ENCODE data around the gene PABPC4L. TPM values are rescaled to one million over a fixed set of nuclear protein-coding genes. Genes with fewer than 3 reads are reported as not detected.
"Not testable (repeated sequence)": the region's sequence is repeated elsewhere in the genome, so short reads cannot be mapped to it uniquely, and the experiment has no call there.

PABPC4L gene
- polyA plus RNA-seq (ENCODE audit: insufficient read length): 7.5 TPM

DNA sequence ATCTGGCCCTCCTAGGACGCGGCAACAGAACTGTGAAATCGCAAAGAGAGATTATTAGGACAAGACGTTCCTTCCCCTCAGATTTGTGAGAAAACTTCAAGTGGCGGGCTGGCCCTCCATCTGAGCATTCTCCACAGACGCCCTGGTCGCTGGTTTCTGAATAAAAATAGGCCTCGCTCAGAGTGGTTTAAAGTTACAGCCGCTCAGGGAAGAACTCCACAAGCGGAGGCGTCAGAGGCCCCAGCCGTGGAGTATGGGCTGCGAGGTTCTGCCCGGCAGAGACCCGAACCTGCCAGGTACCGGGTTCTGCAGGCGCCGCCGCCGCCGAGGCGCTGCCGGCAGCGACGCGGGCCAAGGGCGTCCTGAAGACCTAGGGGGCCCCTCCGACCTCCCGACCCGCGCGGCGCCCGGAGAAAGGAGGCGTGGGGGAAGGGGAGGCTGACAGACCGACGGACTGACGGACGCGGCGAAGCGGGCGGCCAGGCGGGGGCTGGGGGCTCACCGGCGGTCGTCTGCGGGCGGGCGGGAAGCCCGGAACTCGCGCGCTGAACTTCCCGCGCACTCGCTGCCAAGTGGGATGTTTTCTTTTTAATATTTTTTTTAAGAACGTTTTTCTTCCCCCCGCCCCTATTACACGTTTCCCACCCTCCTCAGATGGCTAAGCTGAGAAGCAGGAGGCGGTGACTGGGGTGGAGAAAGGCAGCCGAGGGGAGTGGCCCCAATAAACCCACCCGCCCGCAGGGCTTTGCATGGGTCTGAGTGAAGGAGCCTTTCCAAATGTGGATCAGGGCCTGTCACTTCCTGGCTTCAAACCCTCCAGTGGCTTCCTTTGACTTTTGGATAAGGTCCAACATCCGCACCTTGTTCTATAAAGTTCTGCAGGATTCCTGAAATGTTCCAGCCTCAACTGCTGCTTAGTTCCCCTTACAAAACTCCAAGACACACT is at the start of gene PABPC4L:
Gene PABPC4L (minus strand): TSS at position 574 of the 946 bp plus-strand sequence. CDS start 770 bp downstream, outside the sequence.
- peak; percentile 85 for DNase-seq

DNA sequence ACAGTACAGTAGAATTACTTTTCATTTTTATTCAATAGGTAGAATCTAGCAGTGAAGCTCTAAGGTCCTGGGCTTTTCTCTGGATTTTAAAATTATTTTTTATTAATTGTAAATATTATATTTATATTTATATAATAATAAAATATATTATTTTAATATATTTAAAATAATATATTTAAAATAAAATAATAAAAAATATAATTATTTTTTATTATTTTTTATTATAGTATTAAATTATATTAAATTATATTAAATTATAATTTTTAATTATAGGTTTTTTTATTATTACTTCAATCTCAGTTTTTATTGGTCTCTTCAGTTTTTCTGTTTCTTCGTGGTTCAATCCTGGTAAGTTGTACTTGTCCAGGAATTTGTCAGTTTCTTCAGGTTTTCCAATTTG is 49.7 kb upstream of the PABPC4L start:
- DNase-seq: no peak

DNA sequence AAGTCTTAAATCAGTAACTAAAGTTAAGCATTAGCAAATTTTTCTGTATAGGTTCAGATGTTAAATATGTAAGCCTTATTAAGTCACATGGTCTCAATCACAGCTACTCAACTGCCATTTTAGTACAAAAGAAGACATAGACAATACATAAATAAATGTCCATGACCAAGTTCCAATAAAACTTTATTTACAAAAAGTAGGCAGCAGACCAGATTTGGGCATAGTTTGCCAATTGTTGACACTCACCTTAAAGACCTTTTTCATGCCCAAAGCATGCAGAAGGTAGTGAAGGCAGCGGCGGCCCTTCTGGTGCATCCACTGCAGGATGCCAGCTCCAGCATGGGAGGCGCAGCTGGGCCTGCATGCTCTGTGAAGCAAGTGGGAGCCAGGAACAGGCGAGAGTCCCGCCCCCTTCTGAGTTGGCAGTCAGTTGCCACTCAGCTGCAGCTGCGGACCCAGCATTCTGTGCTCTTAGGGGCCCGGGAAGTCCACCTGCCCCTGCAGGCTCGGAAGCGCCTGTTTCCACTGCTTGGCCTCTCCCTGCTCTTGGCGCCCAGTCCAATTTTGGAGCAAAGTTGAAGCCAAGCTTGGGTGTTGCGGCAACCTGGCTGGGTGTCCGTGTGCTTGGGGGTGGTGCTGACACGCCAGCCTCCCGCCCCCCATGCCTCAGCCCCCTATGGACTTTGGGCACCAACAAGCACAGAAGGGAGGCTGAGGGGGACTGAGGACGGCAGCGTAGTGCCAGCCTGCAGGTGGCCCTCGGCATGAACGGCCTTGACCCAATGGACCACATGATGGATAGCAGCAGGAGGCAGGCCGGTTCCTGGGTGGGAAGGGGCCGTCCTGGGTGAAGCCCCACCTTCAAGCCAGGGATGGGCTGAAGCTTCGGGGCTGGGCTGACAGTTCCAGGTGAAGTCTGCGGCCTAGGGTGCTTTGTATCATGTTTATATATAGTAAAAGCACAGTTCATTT is 42.4 kb upstream of the PABPC4L start:
- no peak for DNase-seq

DNA sequence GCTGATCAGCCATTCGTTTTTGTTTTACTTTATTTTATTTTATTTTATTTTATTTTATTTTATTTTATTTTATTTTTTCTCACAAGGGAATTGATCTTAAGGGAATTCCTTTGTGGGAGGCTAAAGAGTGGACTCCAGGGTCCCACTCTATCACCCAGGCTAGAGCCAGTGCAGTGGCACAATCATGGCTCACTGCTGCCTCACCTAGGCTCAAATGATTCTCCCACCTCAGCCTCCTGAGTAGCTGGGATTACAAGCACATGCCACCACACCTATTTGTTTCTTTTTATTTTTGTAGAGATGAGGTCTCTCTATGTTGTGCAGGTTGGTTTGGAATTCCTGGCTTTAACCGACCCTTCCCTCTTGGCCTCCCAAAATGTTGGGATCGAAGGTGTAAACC is 17.5 kb upstream of the PABPC4L start:
- DNase-seq: no peak

DNA sequence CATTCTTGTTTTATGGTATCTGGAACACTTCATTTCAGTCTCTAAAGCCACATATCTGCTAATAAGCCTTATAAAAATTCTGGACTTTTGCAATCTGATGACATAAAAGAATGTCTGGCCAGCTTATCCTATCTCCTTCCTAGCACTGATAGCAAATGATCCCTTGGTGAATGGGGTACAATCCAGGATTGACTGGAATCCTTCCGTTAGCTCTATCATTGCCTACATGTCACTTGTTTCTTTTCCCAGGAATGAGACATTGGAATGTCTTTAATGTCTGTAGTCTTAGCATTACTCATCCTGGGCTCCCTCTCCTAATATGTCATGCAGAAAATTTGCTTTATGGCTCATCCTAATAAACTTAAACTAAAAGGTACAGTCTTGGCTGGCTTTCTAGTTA is 14.8 kb upstream of the PABPC4L start:
- DNase-seq: no peak

DNA sequence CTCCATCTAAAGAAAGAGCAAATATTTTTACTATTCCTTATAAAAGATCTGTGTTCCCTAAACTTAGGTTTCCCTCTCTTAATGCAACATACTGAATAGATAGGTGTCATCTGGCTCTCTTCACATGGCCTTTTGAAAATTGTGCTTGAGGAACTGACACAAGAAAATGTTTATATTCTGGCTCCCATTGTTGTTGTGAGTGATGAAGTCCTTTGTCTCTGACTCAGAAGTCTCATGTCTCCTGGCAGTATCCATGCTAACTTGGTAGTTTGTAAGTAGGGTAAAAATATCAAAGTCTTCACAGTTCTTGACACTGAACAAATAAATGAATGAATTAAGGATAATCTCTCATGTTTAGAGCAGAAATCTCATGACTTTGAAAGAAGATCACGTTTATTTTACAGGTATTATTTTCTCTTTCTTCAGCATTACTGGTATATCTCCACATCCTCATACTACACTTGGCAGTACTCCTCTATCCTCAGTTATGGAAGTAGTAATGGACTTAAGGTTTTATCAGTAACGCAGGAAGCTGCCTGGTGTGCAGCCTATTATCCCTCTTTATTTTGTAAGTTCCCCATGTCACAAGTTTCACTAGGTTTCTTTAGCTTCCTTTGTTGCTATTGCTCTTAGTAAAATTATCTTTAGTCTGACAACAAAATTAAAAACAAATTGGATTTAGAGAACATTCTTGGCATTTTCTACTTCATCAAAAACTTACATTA is 14.2 kb upstream of the PABPC4L start:
- DNase-seq: no peak

DNA sequence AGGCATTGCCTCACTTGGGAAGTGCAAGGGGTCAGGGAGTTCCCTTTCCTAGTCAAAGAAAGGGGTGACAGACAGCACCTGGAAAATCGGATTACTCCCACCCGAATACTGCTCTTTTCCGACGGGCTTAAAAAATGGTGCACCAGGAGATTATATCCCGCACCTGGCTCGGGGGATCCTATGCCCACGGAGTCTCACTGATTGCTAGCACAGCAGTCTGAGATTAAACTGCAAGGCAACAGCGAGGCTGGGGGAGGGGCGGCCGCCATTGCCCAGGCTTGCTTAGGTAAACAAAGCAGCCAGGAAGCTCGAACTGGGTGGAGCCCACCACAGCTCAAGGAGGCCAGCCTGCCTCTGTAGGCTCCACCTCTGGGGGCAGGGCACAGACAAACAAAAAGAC is 6.4 kb upstream of the PABPC4L start:
- DNase-seq: not testable (repeated sequence)

DNA sequence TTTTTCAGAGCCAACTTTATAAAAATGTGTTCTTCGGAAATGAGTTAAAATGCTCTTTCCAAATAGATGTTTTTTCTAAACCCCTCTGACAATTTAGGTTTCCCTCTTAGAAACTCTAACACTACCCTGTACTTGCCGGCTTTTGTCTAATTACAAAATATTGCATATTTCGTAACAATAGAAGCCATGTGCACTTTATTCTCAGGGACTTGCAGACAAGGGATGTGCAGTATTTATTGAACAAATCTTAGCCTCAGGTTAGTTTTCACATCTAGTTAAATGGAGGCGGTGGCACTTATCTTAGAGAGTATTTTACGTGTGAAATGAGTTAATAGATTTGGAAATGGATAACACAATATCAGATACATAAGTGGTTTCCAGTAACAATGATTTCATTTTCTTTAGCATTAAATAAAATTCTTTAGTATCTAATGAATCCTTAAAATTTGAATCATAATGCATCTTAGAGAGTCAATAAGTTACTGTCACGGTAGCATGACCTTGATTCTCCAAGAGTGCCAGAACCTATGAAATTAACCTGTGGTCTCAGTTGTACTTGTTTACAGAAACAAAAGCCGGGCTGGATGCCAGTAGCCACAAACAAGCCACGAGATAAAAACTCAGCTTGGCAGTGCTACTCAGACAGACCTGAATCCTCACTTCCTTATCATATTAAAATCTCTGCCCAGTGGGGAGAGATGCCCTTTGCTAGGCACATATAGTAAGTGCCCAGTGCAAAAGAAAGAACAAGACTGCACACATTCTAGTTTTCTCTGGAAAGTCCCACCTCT is 772 bp upstream of the PABPC4L start:
- DNase-seq: no peak

DNA sequence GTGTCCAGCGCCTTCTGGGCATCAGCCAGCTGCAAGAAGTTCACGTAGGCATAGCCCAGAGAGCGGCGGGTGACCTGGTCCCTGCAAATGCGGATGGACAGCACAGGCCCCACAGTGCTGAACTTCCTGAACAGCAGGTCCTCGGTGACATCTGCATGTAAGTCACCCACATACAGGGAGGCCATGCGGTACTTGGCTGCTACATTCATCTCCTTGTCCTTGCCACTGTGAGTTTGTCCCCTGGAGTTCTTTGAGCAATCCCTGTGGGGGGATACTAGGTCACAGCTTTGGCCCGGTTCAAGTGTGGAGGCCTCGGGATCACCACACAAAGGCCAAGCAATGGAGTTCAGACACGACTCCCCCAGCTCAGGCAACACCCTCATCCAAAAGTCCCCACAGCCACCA is 776 bp downstream of the PABPC4L start:
- DNase-seq: no peak

DNA sequence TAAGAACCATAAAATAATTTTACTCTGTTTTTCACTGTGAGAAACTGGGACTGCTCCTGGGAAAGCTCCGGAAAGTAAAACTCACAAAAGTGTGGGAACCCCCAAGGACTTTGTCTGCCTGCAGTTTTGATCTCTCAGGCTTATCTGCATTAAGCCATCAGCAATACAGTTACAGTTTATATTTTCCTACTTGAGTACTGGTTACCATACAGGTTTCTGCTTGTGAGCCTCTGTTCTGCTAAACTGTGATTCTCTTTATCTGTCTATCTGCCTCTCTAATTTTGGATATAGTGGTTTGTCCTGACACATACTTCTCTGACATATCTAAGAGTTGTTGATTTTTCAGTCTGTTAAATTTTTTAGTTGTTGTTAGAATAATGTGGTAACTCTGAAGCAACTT is 11.6 kb downstream of the PABPC4L start:
- DNase-seq: no peak

DNA sequence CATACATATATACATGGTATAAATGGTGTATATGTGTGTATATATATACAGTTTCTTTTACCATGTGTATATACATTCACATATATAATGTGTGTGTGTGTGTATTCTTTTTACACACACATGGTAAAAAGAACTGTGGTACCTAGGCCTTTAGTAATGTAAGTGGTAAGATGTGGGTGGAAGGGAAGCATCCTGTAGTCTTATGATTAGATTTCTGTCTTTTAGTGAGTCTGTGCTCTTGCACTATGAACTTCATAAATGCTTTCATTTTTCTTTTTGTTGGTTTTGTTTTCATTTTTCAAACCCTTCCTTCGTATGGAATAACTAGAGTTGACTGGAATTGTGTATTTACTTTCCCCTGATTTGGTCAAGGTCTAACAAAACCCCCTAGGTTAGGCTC is 12.1 kb downstream of the PABPC4L start:
- DNase-seq: no peak

DNA sequence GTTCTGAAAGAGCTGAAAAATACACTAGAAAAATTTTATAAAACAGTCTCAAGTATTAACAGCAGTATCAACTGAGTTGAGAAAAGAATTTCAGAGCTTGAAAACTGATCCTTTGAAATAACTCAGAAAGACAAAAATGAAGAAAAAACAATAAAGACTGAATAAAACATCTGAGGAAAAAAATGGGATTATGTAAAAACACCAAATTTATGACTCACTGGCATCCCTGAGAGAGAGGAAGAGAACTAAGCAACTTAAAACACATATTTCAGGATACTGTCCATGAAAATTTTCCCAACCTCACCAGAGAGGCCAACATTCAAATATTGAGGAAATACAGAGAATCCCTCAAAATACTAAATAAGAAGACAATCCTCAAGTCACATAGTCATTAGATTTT is 22.9 kb downstream of the PABPC4L start:
- no peak for DNase-seq

DNA sequence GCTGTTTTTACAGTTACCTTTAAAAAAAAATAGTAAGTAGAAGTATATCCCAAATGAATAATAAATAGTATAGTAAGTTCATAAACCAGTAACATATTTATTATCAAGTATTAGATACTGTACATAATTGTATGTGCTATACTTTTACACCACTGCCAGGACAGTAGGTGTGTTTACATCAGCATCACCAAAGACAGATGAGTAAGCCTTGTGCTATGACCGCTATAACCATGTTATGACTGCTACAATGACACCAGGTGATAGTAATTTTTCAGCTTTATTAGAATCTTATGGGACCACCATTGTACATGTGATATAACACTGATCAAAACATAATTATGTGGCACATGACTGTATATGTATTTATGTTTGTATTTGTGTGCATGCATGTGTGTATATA is 27.3 kb downstream of the PABPC4L start:
- no peak for DNase-seq

DNA sequence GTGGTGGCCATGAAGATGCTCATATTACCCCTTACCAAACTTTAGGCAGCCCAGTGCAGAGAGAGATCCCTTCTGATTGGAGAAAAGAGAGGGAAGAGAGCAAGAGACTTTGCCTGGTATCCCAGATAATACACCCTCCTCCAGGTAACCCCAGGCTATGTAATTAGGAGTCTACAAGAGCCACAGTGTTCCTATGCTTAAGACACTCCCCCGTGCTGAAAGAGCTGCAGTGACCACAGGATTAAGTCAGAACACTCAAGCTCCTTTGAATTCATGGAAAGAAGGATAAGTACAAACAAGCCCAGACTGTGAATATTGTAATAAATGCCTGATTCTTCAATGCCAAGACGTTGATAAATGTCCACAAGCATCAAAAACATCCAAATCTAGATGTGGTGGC is 41.4 kb downstream of the PABPC4L start:
- DNase-seq: no peak

DNA sequence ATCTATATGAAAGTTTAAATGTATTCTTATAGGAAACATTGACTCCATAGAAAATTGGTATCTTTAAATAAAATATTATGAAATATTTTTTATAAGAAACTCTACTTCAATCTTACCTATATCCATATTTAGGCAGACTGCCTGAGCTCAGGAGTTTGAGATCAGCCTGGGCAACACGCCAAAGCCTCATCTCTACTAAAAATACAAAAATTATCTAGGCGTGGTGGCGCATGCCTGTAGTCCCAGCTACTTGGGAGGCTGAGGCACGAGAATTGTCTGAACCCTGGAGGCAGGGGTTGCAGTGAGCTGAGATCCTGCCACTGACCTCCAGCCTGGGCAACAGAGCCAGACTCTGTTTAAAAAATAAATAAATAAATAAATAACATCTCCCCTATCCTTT is 47.5 kb downstream of the PABPC4L start:
- no peak for DNase-seq

DNA sequence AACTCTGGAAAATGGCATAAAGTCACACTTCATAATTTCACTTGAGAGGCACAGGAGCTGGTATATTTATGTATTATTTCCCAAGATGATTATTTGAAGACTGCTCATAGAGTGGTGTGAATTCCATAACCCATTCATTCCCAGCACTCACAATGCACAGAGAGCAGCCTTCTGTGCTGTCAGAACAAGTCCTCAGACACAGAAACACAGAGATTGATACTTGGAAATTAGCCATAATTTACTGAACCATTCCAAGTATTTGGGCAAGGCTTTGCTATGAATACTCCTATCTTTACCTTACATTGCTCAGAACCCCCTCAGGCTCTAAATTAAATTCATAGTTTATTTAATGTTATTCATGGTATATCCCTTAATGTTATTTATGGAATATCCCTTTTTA is 53.6 kb downstream of the PABPC4L start:
- DNase-seq: no peak

Measured in hindlimb muscle (tissue), 1 donor.